DMS53 treated with DMSO at 0.1 percent for 48 hours (cell line): ENCODE data around the gene MAST1.

ENCODE experiments used
- DNase-seq: peaks from one replicate; lab custom pipeline; 2025; ENCODE audit not compliant: unreplicated experiment; lab: John Stamatoyannopoulos, UW

MAST1 gene

GRCh38 chr19:12867120-12868099 is 29.1 kb downstream of the MAST1 start:
- no peak for DNase-seq

- no peak for DNase-seq
Observed at GRCh38 chr19:12868540-12869112, 30.3 kb downstream of the MAST1 start.

- DNase-seq = no peak
Observed at GRCh38 chr19:12871681-12872080, 33.4 kb downstream of the MAST1 start.

GRCh38 chr19:12872255-12872654 is 33.9 kb downstream of the MAST1 start:
- DNase-seq = no peak

- peak; percentile 88 for DNase-seq
Observed at GRCh38 chr19:12872941-12873890, 34.9 kb downstream of the MAST1 start.

- no peak for DNase-seq
Observed at GRCh38 chr19:12873891-12874745, 35.8 kb downstream of the MAST1 start.

GRCh38 chr19:12875086-12875485 is 36.8 kb downstream of the MAST1 start:
- no peak for DNase-seq

- DNase-seq = no peak
Observed at GRCh38 chr19:12880551-12881171, 42.3 kb downstream of the MAST1 start.

GRCh38 chr19:12881172-12881808 is 43.0 kb downstream of the MAST1 start, which contains the start of gene DNASE2:
DNASE2 (minus strand) TSS chr19:12881449; CDS start chr19:12881375, 74 bp downstream.
- DNase-seq = peak; percentile 83

GRCh38 chr19:12882589-12882988 is 44.3 kb downstream of the MAST1 start:
- no peak for DNase-seq

GRCh38 chr19:12884202-12884601 is 45.9 kb downstream of the MAST1 start:
- no peak for DNase-seq

- no peak for DNase-seq
Observed at GRCh38 chr19:12884627-12884925, 46.3 kb downstream of the MAST1 start.

GRCh38 chr19:12884926-12885748 is 46.8 kb downstream of the MAST1 start:
- peak; percentile 85 for DNase-seq

GRCh38 chr19:12885749-12886650 is 47.7 kb downstream of the MAST1 start:
- no peak for DNase-seq

GRCh38 chr19:12886651-12886968 is 48.3 kb downstream of the MAST1 start:
- no peak for DNase-seq

GRCh38 chr19:12886969-12887747 is 48.8 kb downstream of the MAST1 start, which contains the start of gene KLF1:
KLF1 (minus strand) TSS chr19:12887201; CDS start chr19:12887140, 61 bp downstream.
- DNase-seq = no peak
